HG03342 (cell line): ENCODE measurements around the gene CMPK2.

ENCODE experiments used
- ATAC-seq: cut with Tn5 transposase; IDR thresholded peaks from one replicate; pipeline ENCODE4 v1.9.1; 2021; ENCODE audit warnings: mild to moderate bottlenecking, moderate library complexity; ENCODE audit not compliant: unreplicated experiment

CMPK2 gene

DNA sequence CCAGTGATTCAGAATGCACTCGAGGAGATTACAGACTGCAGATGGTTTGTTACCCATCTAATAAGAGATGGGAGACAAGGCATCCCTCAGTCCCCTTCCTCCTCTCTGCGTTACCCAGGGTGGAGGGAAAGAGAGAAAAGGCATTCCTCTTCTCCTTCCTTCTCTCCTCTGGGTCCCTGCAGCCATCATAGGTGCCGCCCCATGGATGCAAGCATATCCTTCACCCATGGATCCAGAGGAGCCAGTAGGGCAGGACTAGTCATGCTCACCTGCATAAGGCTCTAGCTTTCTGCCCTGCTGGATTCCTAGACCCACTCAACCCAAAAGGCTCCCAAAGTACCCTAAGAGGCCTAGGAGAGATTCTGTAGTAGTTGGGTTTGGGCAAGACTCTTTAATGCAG, 20.4 kb downstream of the CMPK2 start:
- ATAC-seq = no peak

DNA sequence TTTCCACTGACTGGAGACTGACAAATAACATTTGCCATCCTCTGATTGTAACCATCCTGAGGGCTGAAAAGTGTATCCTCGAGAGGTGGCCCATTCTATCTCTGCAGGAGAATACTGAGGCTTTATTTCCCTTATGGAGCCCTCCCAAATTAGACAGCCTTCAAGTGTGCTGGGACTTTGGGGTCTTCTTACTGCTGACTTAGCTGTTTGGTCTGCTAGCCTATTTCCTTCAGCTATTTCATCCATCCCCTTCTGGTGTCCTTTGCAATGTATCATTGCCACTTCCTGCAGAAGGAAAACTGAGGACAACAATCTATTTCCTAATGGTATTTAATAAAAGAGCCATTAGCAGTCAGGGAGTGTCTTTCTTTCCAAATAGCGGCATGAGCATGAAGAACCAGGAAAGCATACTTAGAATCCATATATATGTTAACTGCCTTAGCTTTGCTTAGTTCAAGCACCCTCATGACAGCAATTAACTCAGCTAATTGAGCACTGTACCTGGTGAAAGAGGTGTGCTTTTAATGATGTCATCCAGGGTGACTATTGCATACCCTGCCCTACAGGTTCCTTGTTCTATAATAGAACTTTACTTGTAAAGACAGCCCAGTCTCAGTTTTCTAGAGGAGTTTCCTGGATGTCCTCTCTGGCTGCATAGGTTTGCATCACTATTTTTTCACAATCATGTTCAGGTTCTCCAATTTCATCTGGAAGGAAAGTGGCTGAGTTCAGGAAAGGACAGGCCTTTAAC, 24.0 kb downstream of the CMPK2 start:
- no peak for ATAC-seq

GRCh38 chr2:6838673-6839319, 26.9 kb downstream of the CMPK2 start:
- ATAC-seq = no peak

DNA sequence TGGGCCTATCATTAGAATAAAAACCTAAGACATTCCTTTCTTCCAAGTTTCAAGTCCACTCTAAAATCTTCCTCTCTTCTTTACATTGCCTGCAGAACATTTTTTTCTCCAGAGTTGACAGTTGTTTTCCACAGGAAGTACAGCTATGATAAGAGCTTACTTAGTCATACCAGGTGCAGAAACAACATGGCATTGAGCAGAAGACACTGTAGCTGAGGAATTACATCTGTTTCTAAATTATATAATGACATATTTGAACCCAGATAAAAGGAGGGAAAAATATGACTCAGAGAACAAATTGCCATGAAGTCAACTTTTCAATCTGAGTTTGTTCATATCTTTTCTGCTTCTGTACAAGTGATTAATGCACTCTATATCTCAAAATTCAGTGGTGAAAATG, 30.2 kb downstream of the CMPK2 start:
- ATAC-seq = no peak

- no peak for ATAC-seq
Observed at GRCh38 chr2:6834163-6834562, 31.5 kb downstream of the CMPK2 start.

GRCh38 chr2:6833300-6833604, 32.5 kb downstream of the CMPK2 start:
- ATAC-seq = no peak

GRCh38 chr2:6832596-6833299, 33.0 kb downstream of the CMPK2 start:
- no peak for ATAC-seq

DNA sequence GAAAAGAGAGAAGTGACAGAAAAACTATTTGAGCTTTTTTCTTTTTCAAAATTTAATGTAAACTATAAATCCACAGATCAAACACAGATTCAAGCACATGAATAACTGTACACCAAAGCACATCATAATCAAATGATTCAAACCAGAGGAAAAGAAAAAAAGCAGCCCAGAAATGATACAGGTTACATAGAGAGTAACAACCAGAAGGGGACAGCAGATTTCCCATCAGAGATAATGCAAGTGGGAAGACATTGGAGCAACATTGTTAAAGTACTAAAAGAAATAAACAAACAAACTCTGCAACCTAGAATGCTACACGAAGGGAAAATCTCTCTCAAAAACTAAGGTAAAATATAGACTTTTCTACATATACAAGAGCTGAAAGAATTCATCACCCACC, 34.5 kb downstream of the CMPK2 start:
- ATAC-seq = no peak

GRCh38 chr2:6828299-6828584, 37.5 kb downstream of the CMPK2 start:
- ATAC-seq = no peak

GRCh38 chr2:6827566-6828298, 38.0 kb downstream of the CMPK2 start:
- ATAC-seq = no peak

DNA sequence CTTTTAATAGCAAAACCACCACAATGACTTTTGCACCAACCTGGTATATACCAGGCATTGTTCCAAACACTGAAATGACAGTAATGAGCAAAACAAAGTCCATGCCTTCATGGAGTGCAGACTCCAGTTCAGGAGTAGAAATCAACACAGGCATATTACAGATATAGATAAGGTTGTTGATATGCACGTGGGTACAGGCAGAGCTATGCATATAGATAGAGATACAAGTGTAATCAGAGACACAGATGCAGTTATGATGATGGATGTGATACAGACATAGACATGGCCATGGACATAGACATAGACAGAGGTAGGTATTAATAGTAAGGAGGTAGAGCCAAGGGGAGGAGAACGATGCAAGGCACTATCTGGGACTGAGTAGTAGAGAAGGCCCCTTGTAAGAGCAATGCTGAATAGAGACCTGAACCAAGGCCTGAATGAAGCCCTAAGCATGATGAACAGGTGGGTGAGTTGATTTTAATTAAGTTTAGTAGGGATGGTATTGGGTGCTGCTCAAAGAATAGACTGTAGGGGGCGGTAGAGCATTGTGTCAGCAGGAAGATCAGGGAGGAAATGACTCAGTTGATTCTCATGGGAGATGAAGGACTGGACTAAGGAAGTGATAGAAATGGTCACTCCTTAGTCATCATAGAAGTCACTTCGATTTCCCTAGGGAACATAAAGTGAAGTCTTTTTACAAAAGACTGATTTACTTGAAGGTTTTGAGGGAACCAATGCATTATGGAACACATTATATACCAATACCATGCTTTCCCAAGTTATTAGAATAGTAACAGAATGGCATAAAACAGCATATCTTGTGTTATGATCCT, 39.4 kb downstream of the CMPK2 start:
- peak; percentile 99 for ATAC-seq

DNA sequence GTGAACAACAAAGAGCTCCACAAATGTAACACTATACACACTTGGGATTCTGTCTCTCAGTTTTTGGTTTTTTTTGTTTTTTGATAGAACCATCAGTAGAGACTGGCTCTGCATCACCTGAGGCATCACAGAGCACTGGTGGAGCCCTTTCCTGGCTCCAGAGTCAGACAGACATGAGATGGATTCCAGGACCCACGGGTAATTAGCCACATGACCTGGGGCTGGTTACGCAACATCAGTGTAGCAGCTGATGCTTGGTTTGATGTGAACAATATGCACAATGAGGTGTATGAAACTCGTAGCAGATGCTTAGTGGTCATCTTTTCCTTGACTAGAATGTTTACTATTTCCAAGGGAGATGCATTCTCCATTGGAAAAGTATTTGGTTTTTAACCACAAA, 40.7 kb downstream of the CMPK2 start:
- no peak for ATAC-seq

DNA sequence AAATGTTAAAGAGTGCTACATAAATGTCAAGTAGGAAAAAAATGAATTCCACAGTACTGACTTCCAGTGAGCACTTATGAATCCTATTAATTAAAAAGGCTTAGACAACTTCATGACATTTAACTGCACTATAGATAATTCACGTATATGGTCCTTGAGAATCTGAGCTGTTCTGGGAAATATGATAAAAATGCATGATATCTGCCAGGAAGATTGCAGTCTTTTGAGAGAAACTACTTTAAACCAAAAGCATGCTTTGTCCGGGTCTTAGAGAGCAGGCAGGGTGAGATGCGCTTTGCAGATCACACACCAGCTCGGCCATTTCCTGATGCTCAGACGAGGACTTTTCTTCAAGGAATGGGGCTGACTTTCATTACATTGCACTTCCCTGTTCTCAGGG, 42.6 kb downstream of the CMPK2 start:
- ATAC-seq = no peak

DNA sequence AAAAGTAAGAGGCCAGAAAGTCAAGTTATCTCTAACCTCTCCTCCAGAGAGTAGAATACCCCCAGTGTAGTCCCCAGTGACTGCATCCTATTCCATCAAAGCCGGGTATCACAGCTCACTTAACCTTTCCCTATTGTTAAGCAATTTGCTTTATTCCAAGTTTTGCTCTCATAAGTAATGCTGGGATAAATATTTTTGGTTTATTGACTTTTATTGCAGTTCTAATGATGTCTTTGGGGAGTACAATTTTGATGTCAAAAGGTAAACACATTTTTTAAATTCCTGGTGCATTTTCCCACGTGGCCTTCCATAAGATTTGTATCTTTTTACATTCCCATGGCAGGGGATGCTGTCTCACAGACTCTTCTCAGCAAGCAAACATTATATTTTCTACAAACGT, 43.3 kb downstream of the CMPK2 start:
- no peak for ATAC-seq

DNA sequence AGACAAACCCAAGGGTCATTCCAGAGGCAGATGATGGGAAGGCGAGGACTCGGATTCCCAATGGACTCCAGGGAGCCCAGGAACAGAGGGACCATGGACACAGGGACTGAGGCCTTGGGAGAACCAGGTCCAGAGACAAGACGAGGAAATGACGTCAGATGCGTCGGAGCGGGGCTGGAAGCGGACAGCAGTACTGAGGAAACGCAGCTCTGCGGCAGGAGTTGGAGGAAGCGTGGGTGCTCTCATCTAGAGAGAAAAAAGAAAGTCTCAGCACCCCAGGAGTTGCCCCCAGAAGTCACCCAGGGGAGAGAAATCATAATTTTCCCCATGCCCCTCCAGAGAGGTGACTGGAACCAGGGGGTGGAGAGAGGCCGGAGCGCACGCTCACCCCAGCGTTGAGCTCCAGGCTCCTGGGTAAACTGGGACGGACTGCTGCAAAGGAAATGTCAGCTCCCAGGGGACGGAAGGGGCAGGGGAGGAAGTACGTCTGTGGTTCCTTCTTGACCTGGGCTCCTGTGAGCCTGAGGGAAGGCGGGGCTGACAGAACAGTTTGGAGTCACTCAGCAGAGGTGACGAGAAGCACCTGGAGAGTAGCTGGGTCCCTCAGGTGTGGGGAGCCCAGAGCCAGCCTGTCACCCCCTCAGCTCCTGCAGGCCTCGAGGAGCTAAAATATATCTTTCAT, 44.7 kb downstream of the CMPK2 start:
- no peak for ATAC-seq

GRCh38 chr2:6820236-6820635, 45.5 kb downstream of the CMPK2 start:
- no peak for ATAC-seq

DNA sequence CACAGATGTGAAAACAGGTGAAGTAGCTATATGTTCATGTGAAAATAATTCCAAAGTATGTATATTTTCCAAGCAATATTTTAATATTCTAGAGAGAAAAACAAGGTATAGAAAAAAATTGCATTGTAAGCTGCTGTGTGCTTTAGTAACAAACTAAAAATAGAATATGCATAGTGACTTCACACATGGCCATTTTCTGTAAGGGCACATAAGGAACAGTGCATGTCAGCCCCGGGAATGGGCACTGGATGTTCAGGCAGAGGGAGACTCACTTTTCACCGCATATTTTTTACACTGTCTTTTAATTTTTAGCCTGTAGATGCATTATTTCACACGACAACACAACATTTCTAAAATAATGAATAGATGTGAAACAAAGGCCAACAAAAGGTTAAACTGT, 46.0 kb downstream of the CMPK2 start:
- ATAC-seq = no peak

GRCh38 chr2:6818012-6818411, 47.7 kb downstream of the CMPK2 start:
- no peak for ATAC-seq

DNA sequence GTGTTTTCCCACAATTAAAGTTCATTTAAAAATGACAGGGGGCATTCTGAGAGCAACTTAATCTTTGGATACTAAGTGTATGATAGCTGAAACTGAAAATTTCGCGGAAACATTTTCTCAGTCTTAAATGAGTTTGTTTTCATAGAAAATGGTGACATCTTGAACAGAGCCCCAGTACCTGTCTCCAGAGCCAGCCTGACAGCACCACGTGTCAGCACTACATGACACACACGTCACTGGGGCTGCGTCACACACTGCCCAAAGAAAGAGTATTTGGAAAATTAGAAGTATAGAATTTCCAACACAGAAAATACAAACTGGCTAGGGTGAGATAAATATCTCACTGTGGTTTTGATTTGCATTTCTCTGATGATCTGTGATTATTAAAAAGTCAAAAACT, 50.8 kb downstream of the CMPK2 start:
- no peak for ATAC-seq

DNA sequence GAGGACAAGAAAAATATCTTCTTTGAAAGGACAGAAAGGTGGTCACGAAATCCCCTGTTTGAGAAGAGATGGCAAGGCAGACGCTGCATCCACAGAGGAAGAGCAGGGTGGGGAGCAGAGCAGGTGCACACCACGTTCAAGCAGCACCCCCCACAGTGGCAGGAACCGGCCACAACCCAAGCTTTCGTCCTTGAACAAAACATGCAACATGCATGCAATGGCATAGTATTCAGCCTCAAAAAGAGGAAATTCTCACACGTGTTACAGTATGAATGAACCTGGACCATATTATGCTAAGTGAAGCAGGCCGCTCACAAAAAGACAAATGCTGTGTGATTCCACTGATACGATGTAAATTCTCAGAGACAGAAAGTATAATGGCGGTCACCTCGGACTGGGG, 51.4 kb downstream of the CMPK2 start:
- ATAC-seq = no peak
